ENCODE measurements around the gene ICAM3. TPM values are rescaled to one million over a fixed set of nuclear protein-coding genes. Genes with fewer than 3 reads are reported as not detected.

Gene ICAM3
- total and polyA plus RNA-seq, 2 of the 4 experiments (the other 2 are of a cell fraction) = 6.6 to 11.7 TPM

DNA sequence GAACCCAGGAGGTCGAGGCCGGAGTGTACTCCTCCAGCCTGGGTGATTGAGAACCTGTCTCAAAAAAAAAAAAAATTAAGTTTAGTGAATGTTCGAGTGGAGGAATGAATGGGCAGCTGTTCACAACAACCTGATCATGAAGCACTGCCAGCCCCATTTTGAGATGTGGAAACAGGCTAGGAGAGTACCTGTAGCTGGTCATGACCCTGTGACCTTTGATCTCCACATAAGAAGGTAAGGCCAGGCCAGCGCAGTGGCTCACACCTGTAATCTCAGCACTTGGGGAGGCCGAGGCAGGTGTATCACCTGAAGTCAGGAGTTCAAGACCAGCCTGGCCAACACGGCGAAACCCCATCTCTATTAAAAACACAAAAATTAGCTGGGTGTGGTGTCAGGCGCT is 13.7 kb downstream of the ICAM3 start:
- in situ Hi-C loops (cut with MboI; ENCODE audit: low sequenced_read_pairs) (no loop called here), dilution Hi-C loops (cut with HindIII; ENCODE audit: low sequenced_read_pairs, unreplicated experiment) (no loop called here), intact Hi-C loops (cut with micrococcal nuclease) (no loop called here)
- Histone ChIP-seq H3K9me1 (ENCODE audit: insufficient read depth, low read length) (no peaks in the 10 kb centered on the region; the same call in 1 of the 2 replicates), H2BK15ac (ENCODE audit: low read depth, low read length) (no peak overlapping the region), H2AK5ac (ENCODE audit: low read depth, low read length) (no peak overlapping the region), H3K4me1 (ENCODE audit: control insufficient read depth, insufficient read depth, low read length) (no peaks in the 10 kb centered on the region), H3K27ac (ENCODE audit: insufficient read depth, low read length) (no peak overlapping the region), H2BK20ac (ENCODE audit: low read depth, low read length) (no peak overlapping the region), H3K27me3 (ENCODE audit: control insufficient read depth, insufficient read depth, low read length) (no peaks in the 10 kb centered on the region), H3K56ac (ENCODE audit: extremely low read depth, insufficient read depth, low read length) (no peak overlapping the region), H4K91ac (ENCODE audit: insufficient read depth, low read depth, low read length) (no peak overlapping the region), H3K36me3 (ENCODE audit: control insufficient read depth, insufficient read depth, low read length) (peaks cover 84% of the 10 kb centered on the region), H2BK5ac (ENCODE audit: low read depth, low read length, poor library complexity, severe bottlenecking) (no peak overlapping the region), H3K18ac (ENCODE audit: low read depth, low read length) (no peak overlapping the region), H3K23ac (ENCODE audit: low read depth, low read length) (no peak overlapping the region), H3K14ac (replicated peaks; ENCODE audit: low read depth, low read length) (no peak overlapping the region), H2AFZ (replicated peaks; ENCODE audit: low read length, poor library complexity) (no peak overlapping the region), H4K5ac (ENCODE audit: low read depth, low read length) (no peak overlapping the region), H4K8ac (ENCODE audit: low read depth in 2 of 2, low read length in 2 of 2) (no peak overlapping the region), H3K79me1 (ENCODE audit: low read depth in 1 of 2, low read length in 2 of 2) (peaks cover 26 to 44% of the 10 kb centered on the region in 2 experiments; a peak in 3 of 4 replicates), H3K4ac (ENCODE audit: low read depth, low read length) (no peak overlapping the region), H3K4me3 (ENCODE audit: insufficient read depth, low read depth, low read length) (no peak overlapping the region), H3K4me2 (ENCODE audit: low read depth, low read length) (no peak overlapping the region), H3K9ac (ENCODE audit: low read depth, low read length) (no peak overlapping the region), H2AK9ac (replicated peaks; ENCODE audit: low read depth, low read length, poor library complexity) (no peak overlapping the region), H4K20me1 (ENCODE audit: insufficient read depth, low read length) (peaks cover 16% of the 10 kb centered on the region; the same call in 1 of the 2 replicates), H2BK120ac (ENCODE audit: low read depth, low read length) (no peak overlapping the region), H3K9me3 (ENCODE audit: control insufficient read depth, insufficient read depth, low read length) (no peaks in the 10 kb centered on the region)
- WGBS, 2 experiments (ENCODE audit: extremely low coverage in 2 of 2, insufficient read length in 1 of 2) = 100% methylated on average over 2 of the region's 8 CpGs; no CpG with 5 or more reads in 1 of the 2 experiments
- DNase-seq (no peak), ATAC-seq (ENCODE audit: low read depth) (no peak)
- ChIA-PET CTCF (no interaction called here), POLR2A (ENCODE audit: unreplicated experiment) (no interaction called here)
- TF ChIP-seq MAFK (IDR thresholded peaks at IDR 0.05; ENCODE audit: low read depth, low read length) (no peak), FOS (IDR thresholded peaks at IDR 0.05; ENCODE audit: low read depth, low read length) (no peak), RCOR1 (IDR thresholded peaks at IDR 0.05; ENCODE audit: insufficient replicate concordance, low read length) (no peak), POLR2A (IDR thresholded peaks at IDR 0.05; ENCODE audit: low read depth, low read length) (no peak), RFX5 (IDR thresholded peaks at IDR 0.05; ENCODE audit: low read depth, low read length) (no peak), CEBPB (IDR thresholded peaks at IDR 0.05; ENCODE audit: low read depth, low read length) (no peak), NFE2L2 (IDR thresholded peaks at IDR 0.05; ENCODE audit: low read depth, low read length) (no peak), BHLHE40 (IDR thresholded peaks at IDR 0.05; ENCODE audit: low read depth, low read length) (no peak)
- TF ChIP-seq, protein P1, sequence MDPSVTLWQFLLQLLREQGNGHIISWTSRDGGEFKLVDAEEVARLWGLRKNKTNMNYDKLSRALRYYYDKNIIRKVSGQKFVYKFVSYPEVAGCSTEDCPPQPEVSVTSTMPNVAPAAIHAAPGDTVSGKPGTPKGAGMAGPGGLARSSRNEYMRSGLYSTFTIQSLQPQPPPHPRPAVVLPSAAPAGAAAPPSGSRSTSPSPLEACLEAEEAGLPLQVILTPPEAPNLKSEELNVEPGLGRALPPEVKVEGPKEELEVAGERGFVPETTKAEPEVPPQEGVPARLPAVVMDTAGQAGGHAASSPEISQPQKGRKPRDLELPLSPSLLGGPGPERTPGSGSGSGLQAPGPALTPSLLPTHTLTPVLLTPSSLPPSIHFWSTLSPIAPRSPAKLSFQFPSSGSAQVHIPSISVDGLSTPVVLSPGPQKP (IDR thresholded peaks at IDR 0.05; ENCODE audit: borderline replicate concordance, low read depth, low read length) = no peak
- TF ChIP-seq, protein P2, sequence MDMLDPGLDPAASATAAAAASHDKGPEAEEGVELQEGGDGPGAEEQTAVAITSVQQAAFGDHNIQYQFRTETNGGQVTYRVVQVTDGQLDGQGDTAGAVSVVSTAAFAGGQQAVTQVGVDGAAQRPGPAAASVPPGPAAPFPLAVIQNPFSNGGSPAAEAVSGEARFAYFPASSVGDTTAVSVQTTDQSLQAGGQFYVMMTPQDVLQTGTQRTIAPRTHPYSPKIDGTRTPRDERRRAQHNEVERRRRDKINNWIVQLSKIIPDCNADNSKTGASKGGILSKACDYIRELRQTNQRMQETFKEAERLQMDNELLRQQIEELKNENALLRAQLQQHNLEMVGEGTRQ (IDR thresholded peaks at IDR 0.05; ENCODE audit: low read depth, low read length) = no peak
- no TSS peak for BruUV-seq (replicated peaks)
